ENCODE measurements around the gene WHRN.

Gene WHRN

DNA sequence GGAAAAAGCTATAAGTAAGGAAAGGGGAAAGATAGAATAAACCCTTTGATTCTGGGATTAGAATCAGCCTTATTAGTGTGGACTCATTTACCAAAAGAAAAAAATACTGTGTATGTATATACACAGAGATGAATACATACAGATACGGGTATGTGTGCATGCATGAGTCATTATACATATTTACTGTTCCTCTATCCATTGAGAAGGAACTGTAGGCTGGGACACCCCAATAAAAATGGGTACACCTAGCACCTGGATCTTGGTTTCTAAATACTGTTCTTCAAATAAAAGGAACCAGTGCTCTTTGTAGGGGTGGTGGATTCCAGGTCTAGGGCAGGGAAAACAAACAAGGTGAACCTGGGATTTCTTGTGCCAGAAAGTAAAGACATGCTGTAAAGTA, 48.3 kb downstream of the WHRN start:
- no peak for DNase-seq (ENCODE audit: low read depth, low spot score)
- POLR2A ChIA-PET = no interaction called here
- TF ChIP-seq, protein P1, sequence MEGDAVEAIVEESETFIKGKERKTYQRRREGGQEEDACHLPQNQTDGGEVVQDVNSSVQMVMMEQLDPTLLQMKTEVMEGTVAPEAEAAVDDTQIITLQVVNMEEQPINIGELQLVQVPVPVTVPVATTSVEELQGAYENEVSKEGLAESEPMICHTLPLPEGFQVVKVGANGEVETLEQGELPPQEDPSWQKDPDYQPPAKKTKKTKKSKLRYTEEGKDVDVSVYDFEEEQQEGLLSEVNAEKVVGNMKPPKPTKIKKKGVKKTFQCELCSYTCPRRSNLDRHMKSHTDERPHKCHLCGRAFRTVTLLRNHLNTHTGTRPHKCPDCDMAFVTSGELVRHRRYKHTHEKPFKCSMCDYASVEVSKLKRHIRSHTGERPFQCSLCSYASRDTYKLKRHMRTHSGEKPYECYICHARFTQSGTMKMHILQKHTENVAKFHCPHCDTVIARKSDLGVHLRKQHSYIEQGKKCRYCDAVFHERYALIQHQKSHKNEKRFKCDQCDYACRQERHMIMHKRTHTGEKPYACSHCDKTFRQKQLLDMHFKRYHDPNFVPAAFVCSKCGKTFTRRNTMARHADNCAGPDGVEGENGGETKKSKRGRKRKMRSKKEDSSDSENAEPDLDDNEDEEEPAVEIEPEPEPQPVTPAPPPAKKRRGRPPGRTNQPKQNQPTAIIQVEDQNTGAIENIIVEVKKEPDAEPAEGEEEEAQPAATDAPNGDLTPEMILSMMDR (IDR thresholded peaks at IDR 0.05; ENCODE audit: insufficient read depth, low read length, missing control alignments) = no peak
- no peak overlapping the region for H3K4me3 ChIP-seq (ENCODE audit: low read depth, low read length)
- CTCF ChIA-PET = interaction anchor here (0.7 to 2.8 kb wide), 2 partner anchors 24 to 31 kb away, joined by 5 to 7 read pairs; no protein-coding TSS in a partner anchor

DNA sequence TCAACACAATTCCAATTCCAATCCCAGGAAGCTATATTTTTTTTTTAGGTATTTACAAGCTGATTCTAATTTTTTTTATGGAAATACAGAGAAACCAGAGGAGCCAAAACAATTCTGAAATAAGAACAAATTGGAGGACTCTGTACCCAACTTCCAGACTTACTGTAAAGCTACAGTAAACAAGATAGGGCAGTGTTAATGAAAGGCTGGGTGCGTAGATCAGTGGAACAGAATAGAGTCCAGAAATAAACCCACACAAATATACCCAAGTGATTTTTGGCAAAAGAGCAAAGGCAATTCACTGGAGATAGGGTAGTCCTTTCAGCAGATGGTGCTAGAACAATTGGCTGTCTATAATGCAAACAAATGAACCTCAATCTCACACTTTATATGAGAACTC, 50.6 kb downstream of the WHRN start:
- ChIA-PET CTCF (interaction anchor here (0.7 to 2.8 kb wide), 5 partner anchors 14 to 199 kb away, joined by 3 to 7 read pairs (median 4); no protein-coding TSS in a partner anchor), POLR2A (no interaction called here)

DNA sequence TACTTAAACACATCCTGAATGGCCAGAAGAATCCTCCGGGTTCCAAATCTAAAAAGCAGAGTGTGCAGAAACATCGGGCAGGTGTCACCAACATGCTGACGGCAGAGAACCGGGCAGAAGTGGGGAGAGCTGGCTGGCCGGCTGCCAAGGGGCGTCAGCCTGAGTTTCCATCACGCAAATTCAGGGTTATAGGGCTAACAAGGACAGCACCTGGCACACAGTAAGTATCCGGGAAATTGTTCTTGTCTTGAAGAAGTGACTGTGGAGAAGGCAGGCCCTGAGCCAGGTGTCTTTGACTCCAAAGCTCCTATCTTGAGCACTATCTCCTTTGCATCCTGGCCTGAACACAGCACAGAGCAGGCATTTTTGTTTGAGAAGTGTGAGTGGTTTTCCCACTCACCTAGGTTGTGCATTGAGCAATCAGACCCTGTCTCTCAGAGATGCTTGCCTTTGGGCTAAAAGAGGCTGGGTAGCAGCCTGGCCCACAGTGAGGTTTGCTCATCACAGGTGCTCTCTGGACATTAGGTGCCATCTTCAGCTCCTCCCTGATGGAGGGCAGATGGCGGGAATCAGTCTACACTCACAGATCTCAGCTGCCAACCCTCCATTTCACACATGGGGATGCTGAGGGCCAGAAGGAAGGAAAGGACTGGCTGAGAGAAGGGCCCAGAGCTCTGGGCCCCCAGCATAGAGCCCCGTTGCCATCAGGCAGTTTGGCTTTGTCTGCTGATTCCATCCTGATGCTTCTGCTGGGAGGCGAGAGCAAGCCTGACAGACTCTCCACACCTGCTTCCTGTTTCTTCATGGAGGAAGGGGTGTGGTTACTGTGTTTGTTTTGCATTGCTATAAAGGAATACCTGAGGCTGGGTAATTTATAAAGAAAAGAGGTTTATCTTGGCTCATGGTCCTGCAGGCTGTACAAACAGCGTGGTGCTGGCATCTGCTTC, 52.8 kb downstream of the WHRN start:
- no peak for DNase-seq (ENCODE audit: low read depth, low spot score)
- POLR2A ChIA-PET = no interaction called here
- no peak overlapping the region for H3K4me3 ChIP-seq (ENCODE audit: low read depth, low read length)
- TF ChIP-seq, protein P1 (IDR thresholded peaks at IDR 0.05; ENCODE audit: insufficient read depth, low read length, missing control alignments) = no peak
- CTCF ChIA-PET = interaction anchor here (2.1 kb wide), 1 partner anchor 35 kb away, joined by 8 read pairs; no protein-coding TSS in a partner anchor

More for the DNA sequence above, 50.6 kb downstream of the WHRN start:
- no peak for DNase-seq (ENCODE audit: low read depth, low spot score)
- TF ChIP-seq, protein P1 (IDR thresholded peaks at IDR 0.05; ENCODE audit: insufficient read depth, low read length, missing control alignments) = no peak
- no peak overlapping the region for H3K4me3 ChIP-seq (ENCODE audit: low read depth, low read length)

DNA sequence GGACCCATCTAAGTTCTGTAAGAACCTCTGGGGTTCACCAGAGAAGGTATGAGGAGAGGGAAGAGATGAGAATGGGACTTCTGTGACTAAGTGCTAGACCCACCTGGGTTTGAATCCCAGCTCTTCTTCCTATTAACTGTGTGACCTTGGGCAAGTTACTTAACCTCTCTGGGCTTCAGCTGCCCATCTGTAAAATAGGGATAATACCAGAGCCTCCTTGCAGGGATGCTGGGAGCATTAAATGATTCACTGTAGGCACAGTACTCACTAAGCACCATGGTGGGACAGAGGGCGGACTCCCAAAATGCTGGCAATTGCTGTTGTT, 53.6 kb downstream of the WHRN start:
- H3K4me3 ChIP-seq (ENCODE audit: low read depth, low read length) = no peak overlapping the region
- ChIA-PET CTCF (interaction anchor here (0.6 to 2.1 kb wide), 6 partner anchors 11 to 359 kb away, joined by 3 to 8 read pairs (median 6); no protein-coding TSS in a partner anchor), POLR2A (no interaction called here)
- no peak for DNase-seq (ENCODE audit: low read depth, low spot score)
- TF ChIP-seq, protein P1 (IDR thresholded peaks at IDR 0.05; ENCODE audit: insufficient read depth, low read length, missing control alignments) = no peak

DNA sequence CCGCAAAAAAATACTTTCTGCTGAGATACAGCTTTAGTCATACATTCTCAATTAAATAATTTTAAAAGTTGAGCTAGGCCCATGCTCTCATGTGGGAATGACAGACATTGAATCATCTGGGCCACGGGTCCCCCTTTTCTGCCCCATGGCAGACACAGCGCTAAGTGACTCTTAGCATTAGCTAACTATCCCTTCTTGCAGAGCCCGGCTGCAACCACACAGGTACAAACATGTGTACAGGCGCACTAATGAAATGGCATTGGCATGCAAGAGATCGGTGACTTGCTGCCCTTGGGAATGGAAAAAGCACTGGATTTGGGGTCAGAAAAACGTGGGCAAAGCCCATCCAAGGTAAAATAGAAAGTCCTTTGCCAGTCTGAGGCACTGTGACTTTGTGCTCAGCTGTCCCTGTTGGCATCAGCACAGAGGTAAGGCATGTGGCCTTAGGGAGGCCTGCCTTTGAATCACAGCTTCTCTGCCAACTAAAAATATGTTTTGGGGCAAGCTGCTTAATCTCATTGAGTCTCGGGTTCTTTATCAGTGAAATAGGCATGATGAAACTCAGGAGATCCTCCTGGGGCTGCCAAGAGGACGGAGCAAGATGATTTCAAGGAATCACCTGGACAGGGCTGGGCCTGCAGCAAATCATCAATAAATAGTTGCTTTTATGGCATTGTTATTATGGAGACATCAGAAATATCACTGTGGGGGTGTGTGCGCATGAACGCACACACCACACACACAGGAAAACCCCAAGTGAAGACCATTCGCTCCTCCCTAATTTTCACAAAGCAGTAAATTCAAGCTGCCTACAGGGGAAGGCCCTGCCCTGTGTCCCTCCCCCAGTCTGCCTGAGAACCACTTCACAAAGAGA, 54.2 kb downstream of the WHRN start:
- TF ChIP-seq, protein P1 (IDR thresholded peaks at IDR 0.05; ENCODE audit: insufficient read depth, low read length, missing control alignments) = no peak
- H3K4me3 ChIP-seq (ENCODE audit: low read depth, low read length) = no peak overlapping the region
- no peak for DNase-seq (ENCODE audit: low read depth, low spot score)
- POLR2A ChIA-PET = no interaction called here
- CTCF ChIA-PET = interaction anchor here (0.6 to 3.4 kb wide), 9 partner anchors 10 to 359 kb away, joined by 3 to 17 read pairs (median 6); no protein-coding TSS in a partner anchor

Measured in AG04449 (cell line).